ENCODE data around the gene NTM. TPM values are rescaled to one million over a fixed set of nuclear protein-coding genes. Genes with fewer than 3 reads are reported as not detected.
A peak's percentile ranks its signal among the peaks of the same experiment; 100 is the strongest.

Gene NTM
- total RNA-seq, 1 experiment from 2014 or later, result 16.4 TPM

DNA sequence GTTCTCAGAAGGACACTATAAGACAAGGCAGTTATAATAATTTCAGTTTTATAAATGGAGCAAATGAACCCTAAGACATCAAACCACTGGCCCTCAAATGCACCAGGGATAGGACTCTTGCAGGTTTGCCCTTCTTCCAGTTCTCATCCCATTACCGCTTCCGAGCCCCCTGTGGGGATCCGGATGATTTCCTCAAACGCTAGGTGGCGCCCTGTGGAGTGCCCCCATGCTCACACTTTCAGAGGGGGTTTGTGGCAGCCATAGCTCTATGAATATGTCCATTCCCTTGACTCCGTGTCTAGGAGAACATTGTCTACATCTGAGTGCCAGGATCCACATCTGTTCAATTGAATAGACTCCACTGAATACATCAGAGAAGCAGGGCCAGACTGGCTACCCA lies 816.3 kb downstream of the NTM start:
- ChIA-PET POLR2A (no interaction called here), CTCF (interaction anchor here (0.6 to 2.5 kb wide), 11 partner anchors 9 to 319 kb away, joined by 3 to 13 read pairs (median 3); no protein-coding TSS in a partner anchor)
- no peak for TF ChIP-seq ZNF396 (CRISPR knock-in tag; IDR thresholded peaks at IDR 0.05; ENCODE audit: borderline replicate concordance)
- TF ChIP-seq, protein P1, sequence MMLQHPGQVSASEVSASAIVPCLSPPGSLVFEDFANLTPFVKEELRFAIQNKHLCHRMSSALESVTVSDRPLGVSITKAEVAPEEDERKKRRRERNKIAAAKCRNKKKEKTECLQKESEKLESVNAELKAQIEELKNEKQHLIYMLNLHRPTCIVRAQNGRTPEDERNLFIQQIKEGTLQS (CRISPR knock-in tag; conservative IDR thresholded peaks at IDR 0.05), result no peak
- TF ChIP-seq ZNF416 (CRISPR knock-in tag; IDR thresholded peaks at IDR 0.05), result no peak
- no peak for TF ChIP-seq JUN (CRISPR knock-in tag; IDR thresholded peaks at IDR 0.05)
- no peak for TF ChIP-seq GABPB1 (CRISPR knock-in tag; IDR thresholded peaks at IDR 0.05)
- TF ChIP-seq, protein P2, sequence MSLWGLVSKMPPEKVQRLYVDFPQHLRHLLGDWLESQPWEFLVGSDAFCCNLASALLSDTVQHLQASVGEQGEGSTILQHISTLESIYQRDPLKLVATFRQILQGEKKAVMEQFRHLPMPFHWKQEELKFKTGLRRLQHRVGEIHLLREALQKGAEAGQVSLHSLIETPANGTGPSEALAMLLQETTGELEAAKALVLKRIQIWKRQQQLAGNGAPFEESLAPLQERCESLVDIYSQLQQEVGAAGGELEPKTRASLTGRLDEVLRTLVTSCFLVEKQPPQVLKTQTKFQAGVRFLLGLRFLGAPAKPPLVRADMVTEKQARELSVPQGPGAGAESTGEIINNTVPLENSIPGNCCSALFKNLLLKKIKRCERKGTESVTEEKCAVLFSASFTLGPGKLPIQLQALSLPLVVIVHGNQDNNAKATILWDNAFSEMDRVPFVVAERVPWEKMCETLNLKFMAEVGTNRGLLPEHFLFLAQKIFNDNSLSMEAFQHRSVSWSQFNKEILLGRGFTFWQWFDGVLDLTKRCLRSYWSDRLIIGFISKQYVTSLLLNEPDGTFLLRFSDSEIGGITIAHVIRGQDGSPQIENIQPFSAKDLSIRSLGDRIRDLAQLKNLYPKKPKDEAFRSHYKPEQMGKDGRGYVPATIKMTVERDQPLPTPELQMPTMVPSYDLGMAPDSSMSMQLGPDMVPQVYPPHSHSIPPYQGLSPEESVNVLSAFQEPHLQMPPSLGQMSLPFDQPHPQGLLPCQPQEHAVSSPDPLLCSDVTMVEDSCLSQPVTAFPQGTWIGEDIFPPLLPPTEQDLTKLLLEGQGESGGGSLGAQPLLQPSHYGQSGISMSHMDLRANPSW (CRISPR knock-in tag; conservative IDR thresholded peaks at IDR 0.05; ENCODE audit: low read depth), result no peak
- TF ChIP-seq TP53 (CRISPR knock-in tag; IDR thresholded peaks at IDR 0.05), result no peak
- no peak for TF ChIP-seq MYBL2 (CRISPR knock-in tag; IDR thresholded peaks at IDR 0.05)
- TF ChIP-seq, protein P3, sequence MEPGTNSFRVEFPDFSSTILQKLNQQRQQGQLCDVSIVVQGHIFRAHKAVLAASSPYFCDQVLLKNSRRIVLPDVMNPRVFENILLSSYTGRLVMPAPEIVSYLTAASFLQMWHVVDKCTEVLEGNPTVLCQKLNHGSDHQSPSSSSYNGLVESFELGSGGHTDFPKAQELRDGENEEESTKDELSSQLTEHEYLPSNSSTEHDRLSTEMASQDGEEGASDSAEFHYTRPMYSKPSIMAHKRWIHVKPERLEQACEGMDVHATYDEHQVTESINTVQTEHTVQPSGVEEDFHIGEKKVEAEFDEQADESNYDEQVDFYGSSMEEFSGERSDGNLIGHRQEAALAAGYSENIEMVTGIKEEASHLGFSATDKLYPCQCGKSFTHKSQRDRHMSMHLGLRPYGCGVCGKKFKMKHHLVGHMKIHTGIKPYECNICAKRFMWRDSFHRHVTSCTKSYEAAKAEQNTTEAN (CRISPR knock-in tag; IDR thresholded peaks at IDR 0.05), result no peak
- no peak for TF ChIP-seq TEAD1 (CRISPR knock-in tag; IDR thresholded peaks at IDR 0.05)
- TF ChIP-seq PRRX2 (CRISPR knock-in tag; IDR thresholded peaks at IDR 0.05), result no peak
- no peak for TF ChIP-seq MXD4 (CRISPR knock-in tag; IDR thresholded peaks at IDR 0.05; ENCODE audit: borderline replicate concordance)
- TF ChIP-seq ZNF232 (CRISPR knock-in tag; IDR thresholded peaks at IDR 0.05), result no peak
- TF ChIP-seq ZNF317 (CRISPR knock-in tag; IDR thresholded peaks at IDR 0.05; ENCODE audit: borderline replicate concordance, low read depth), result no peak
- TF ChIP-seq ESRRA (CRISPR knock-in tag; IDR thresholded peaks at IDR 0.05; ENCODE audit: borderline replicate concordance), result no peak
- Mint-ChIP-seq H3K4me1 (no peaks in the 10 kb centered on the region), H3K27ac (no peak overlapping the region), H3K4me3 (no peak overlapping the region), H3K36me3 (no peaks in the 10 kb centered on the region), H3K9me3 (no peaks in the 10 kb centered on the region), H3K27me3 (ENCODE audit: low read depth) (no peaks in the 10 kb centered on the region)
- ATAC-seq (peak; percentile 64), DNase-seq (ENCODE audit: low spot score) (peak; percentile 62)

DNA sequence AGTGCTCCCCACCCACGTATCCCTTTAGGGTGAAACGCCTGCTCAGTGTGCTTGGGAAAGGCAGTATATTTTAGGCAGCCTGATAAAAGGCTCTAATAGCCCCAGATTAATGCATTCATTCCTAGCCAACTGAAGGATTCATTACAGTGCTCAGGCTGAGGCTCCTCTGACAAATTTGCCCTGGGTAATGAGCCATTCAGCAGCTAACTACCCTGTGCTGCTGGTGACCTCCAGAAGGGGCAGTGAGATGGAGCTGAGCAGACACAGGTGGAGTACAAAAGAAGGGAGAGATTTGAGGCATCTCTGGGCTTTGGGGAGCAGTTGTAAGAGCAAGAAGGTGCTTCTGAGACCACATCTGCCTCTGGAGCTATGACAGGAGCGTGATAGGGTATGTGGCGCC lies 817.0 kb downstream of the NTM start:
- Mint-ChIP-seq H3K36me3 (no peaks in the 10 kb centered on the region), H3K27ac (no peak overlapping the region), H3K27me3 (ENCODE audit: low read depth) (no peaks in the 10 kb centered on the region), H3K4me1 (no peaks in the 10 kb centered on the region), H3K9me3 (no peaks in the 10 kb centered on the region), H3K4me3 (no peak overlapping the region)
- ATAC-seq, result no peak
- ChIA-PET POLR2A (no interaction called here), CTCF (interaction anchor here (0.6 to 2.5 kb wide), 11 partner anchors 9 to 754 kb away, joined by 3 to 13 read pairs (median 4); no protein-coding TSS in a partner anchor)
- no peak for DNase-seq (ENCODE audit: low spot score)
- TF ChIP-seq ELF4 (CRISPR knock-in tag; IDR thresholded peaks at IDR 0.05; ENCODE audit: low read depth) (no peak), ZNF232 (CRISPR knock-in tag; IDR thresholded peaks at IDR 0.05) (no peak), ZNF317 (CRISPR knock-in tag; IDR thresholded peaks at IDR 0.05; ENCODE audit: borderline replicate concordance, low read depth) (no peak), ATF1 (CRISPR knock-in tag; IDR thresholded peaks at IDR 0.05) (no peak), ZNF121 (CRISPR knock-in tag; IDR thresholded peaks at IDR 0.05) (no peak), ZNF423 (CRISPR knock-in tag; IDR thresholded peaks at IDR 0.05) (no peak), PRRX2 (CRISPR knock-in tag; IDR thresholded peaks at IDR 0.05) (no peak), NFATC4 (CRISPR knock-in tag; IDR thresholded peaks at IDR 0.05) (no peak)
- TF ChIP-seq, protein P1 (CRISPR knock-in tag; conservative IDR thresholded peaks at IDR 0.05), result no peak
- TF ChIP-seq, protein P4, sequence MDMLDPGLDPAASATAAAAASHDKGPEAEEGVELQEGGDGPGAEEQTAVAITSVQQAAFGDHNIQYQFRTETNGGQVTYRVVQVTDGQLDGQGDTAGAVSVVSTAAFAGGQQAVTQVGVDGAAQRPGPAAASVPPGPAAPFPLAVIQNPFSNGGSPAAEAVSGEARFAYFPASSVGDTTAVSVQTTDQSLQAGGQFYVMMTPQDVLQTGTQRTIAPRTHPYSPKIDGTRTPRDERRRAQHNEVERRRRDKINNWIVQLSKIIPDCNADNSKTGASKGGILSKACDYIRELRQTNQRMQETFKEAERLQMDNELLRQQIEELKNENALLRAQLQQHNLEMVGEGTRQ (CRISPR knock-in tag; IDR thresholded peaks at IDR 0.05), result no peak
